ENCODE results near the gene MAPK8IP3.

MAPK8IP3 gene

DNA sequence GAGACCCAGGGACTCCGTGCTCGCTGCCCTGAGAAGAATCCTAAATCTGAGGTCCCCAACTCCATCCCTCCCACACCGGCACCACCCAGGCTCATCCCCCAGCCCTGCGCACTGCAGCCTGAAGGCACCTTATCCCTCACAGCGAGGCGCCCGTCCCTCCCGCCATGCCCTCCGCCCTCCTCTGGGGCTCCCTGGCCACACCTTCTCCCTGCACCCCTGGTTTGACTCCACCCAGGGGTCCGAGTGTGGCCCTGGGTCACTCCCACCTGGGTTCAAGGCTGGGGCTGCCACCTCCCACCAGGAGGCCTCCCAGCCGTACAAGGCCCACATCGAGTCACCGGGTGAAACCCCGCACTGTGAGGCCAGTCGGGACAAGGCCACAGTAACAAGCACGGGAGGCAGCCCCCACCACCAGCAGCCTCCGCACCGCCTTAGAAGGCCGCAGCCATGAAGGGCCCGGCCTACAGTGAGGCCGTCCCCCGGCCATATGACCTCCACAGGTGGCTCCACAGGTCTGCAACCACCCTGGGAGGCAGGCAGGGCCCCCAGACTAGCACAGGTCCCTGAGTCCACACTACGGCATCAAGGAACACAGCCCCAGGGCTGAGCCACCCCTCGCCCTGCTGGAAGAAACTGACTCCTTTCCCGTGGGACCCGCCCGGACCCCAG is 112.3 kb downstream of the MAPK8IP3 start:
- DNase-seq (ENCODE audit: low read depth): no peak
- in situ Hi-C loops (cut with HindIII; ENCODE audit: low sequenced_read_pairs): no loop called here
- TF ChIP-seq, protein P1, sequence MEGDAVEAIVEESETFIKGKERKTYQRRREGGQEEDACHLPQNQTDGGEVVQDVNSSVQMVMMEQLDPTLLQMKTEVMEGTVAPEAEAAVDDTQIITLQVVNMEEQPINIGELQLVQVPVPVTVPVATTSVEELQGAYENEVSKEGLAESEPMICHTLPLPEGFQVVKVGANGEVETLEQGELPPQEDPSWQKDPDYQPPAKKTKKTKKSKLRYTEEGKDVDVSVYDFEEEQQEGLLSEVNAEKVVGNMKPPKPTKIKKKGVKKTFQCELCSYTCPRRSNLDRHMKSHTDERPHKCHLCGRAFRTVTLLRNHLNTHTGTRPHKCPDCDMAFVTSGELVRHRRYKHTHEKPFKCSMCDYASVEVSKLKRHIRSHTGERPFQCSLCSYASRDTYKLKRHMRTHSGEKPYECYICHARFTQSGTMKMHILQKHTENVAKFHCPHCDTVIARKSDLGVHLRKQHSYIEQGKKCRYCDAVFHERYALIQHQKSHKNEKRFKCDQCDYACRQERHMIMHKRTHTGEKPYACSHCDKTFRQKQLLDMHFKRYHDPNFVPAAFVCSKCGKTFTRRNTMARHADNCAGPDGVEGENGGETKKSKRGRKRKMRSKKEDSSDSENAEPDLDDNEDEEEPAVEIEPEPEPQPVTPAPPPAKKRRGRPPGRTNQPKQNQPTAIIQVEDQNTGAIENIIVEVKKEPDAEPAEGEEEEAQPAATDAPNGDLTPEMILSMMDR (IDR thresholded peaks at IDR 0.05; ENCODE audit: low read depth, low read length, missing control alignments): no peak
- H3K4me3 ChIP-seq (ENCODE audit: low read depth, low read length): no peak overlapping the region

GRCh38 chr16:1818873-1819525 is 113.0 kb downstream of the MAPK8IP3 start:
- DNase-seq (ENCODE audit: low read depth): no peak
- TF ChIP-seq, protein P1 (IDR thresholded peaks at IDR 0.05; ENCODE audit: low read depth, low read length, missing control alignments): no peak
- in situ Hi-C loops (cut with HindIII; ENCODE audit: low sequenced_read_pairs): no loop called here
- no peak overlapping the region for H3K4me3 ChIP-seq (ENCODE audit: low read depth, low read length)

DNA sequence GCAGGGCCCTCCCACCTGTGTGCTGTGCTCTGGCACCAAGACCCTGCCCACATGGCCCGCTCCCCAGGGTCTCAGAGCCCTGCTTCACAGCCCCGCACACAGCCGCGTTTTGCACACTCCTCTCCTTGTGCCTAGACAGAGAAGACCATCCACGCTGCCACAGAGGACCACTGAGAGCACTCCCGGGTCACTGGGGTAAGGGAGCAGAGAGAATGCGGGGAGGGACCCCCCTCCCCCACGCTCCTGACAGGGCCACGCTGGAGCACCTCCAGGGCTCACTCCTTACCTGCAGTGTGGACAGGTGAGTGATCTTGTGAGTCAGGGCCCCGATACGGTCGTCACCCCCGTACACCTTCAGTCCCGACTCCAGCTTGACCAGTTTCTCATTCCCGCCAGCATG is 113.6 kb downstream of the MAPK8IP3 start:
- in situ Hi-C loops (cut with HindIII; ENCODE audit: low sequenced_read_pairs): no loop called here
- H3K4me3 ChIP-seq (ENCODE audit: low read depth, low read length): no peak overlapping the region
- DNase-seq (ENCODE audit: low read depth): no peak
- TF ChIP-seq, protein P1 (IDR thresholded peaks at IDR 0.05; ENCODE audit: low read depth, low read length, missing control alignments): no peak
